HG03064 (cell line): ENCODE data around the gene GRAP2.
"Not testable (repeated sequence)": the region's sequence is repeated elsewhere in the genome, so short reads cannot be mapped to it uniquely, and the experiment has no call there.

ENCODE experiments used
- ATAC-seq: cut with Tn5 transposase; IDR thresholded peaks from one replicate; pipeline ENCODE4 v1.9.1; 2021; ENCODE audit warnings: low read depth; ENCODE audit not compliant: unreplicated experiment

Gene GRAP2

DNA sequence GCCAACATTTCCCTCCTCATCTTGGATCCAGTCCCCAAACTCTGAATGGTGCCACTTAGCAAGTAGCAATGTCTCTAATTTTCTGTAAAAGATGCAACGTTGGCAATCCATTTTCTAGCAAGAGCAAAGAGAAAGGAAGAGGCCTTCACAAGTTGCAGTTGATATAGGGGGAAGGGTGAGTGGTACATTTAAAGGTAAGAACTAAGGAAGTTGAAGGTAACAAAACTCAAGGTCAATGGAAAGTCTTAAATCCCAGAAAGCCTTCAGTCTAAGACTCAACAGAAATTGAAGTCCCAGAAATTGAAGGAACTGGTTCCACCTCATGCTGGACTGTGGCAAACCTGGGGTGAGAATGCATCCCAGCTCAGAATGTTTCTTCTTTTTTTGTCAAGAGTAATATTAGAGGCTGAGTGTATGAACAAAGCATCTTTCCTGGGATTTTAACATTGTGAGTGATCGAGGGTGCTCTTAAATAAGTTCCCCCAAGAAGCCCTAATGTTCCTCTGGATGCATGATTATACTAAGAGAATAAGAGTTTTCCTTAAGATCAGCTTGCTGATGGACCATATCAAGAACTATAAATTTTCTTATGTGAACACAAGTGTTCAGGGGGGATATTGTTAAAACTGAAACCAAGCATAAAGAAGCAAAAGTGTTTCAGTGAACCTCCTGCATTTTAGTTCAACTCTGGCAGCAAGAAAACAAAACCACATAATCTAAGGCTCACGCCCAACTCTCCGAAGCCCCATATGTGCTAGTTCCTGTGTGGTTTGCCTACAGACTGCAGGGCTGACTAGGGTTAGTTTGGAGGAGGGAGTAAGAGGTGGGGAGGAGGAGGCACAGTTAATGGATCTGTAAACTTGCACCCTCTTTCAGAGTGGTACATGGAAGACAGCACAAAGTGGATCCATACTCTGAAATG, at the start of gene GRAP2:
Gene GRAP2 (plus strand): TSS at position 779 of the 922 bp plus-strand sequence. CDS start 46,023 bp downstream, outside the sequence.
- ATAC-seq, result peak; percentile 46

DNA sequence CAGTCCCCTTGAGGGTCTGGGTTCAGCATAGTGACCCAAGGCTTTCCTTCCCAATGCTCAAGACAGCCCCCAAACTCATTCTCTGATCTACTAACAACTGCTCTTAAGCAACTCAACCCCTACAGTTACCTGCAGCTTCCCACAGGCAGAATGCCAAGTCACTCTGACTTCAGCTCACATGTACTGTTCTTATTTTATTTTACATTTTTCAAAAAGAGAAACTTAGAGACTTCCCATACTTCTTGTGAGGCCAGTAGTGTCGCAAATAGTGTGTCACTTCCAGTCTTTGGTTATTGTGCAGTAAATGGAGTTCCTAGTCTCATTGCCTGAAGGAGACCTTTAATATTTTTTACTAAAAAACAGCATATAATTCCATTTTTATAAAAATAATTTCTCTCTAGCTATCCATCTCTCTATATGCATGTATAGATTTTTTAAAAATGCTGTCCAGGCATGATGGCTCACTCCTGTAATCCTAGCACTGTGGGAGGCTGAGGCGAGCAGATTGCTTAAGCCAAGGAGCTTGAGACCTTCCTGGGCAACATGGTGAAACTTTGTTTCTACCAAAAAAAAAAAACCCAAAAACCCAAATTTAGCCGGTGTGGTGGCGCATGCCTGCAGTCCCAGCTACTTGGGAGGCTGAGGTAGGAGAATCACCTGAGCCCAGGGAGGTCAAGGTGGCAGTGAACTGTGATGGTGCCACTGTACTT, 49.1 kb upstream of the GRAP2 start:
- ATAC-seq, result no peak

DNA sequence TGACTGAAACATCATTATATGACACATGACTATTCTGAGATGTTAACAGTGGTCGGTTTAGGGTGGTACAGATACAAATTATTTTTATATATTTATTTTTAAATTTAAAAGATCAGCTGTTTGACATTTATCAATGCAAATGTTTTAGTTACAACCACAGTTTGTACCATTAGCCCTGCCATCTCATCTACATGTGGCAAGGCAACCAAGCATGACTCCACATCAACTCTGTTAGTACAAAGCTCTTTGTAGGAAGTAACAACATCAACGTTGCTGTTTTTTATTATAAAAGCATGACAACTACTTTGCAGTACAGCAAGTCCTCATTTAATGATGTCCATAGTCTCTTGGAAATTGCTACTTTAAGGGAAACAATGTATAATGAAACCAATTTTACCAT, 48.1 kb upstream of the GRAP2 start:
- ATAC-seq, result no peak

DNA sequence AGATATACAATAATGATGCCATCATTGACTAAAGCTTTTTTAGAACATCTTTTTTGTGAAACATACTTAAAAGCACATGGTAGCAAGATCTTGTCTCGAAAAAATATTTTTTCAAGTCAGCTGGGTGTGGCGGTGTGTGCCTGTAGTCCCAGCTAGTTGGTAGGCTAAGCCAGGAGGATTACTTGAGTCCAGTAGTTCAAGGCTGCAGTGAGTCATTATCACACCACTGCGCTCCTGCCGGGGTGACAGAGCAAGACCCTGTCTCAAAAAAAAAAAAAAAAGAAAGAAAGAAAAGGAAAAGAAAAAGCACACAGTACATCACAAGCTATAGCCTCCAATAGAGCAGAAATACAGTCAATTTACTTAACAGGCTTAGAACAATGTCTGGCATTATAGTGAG, 44.3 kb upstream of the GRAP2 start:
- ATAC-seq, result no peak

DNA sequence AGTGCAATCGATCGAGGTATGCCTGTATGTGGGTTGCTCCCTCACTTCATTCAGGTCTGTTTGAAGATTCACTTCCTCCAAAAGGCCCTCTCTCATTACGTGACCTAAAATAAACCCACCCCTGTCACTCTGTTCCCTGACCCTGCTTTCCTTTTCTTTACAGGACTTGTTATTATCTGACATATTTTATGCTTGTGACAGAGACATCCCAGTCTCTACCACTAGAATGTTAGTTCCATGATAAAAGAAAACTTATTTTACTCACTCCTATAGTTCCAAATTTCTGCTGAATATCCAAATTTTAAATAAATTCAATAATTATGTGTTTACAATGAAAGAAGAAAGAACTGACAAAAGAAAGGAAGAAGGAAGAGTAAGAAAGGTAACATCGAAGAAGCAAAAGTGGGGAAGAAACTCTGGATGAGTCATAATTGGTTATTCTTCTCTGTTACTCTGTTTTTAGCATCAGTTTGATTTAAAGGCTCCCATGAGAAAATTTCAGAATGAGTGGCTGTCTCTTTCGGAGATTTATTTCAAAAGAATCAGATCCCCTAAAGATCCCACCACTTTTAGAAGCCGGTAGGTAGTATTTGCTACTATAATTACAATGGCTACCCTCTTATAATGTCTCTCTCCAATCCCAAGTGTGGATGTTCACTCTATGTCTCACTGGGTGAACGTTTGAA, 40.8 kb upstream of the GRAP2 start:
- ATAC-seq, result no peak

DNA sequence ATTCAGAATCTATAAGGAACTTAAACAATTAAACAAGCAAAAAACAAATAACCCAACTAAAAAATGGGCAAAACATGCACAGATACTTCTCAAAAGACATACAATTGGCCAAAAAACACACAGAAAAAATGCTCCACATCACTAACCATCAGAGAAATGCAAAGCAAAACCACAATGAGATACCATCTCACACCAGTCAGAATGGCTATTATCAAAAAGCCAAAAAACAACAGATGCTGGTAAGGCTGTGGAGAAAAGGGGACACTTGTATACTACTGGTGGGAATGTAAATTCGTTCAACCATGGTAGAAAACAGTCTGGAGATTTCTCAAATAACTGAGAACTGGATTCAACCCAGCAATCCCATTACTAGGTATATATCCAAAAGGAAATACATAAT, 32.1 kb upstream of the GRAP2 start:
- no peak for ATAC-seq

DNA sequence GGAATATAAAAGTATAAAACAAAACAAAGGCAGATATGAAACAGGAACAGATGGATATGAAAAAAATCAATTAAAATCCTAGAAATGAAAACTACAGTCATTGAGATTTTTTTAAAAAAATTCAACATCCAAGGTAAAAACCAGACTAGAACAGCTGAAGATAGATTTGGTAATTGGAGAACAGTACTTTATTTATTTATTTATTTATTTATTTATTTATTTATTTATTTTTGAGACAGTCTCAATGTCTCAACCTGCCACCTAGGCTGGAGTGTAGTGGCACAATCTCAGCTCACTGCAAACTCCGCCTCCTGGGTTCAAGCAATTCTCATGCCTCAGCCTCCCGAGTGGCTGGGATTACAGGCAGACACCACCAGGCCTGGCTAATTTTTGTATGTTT, 31.1 kb upstream of the GRAP2 start:
- not testable (repeated sequence) for ATAC-seq

DNA sequence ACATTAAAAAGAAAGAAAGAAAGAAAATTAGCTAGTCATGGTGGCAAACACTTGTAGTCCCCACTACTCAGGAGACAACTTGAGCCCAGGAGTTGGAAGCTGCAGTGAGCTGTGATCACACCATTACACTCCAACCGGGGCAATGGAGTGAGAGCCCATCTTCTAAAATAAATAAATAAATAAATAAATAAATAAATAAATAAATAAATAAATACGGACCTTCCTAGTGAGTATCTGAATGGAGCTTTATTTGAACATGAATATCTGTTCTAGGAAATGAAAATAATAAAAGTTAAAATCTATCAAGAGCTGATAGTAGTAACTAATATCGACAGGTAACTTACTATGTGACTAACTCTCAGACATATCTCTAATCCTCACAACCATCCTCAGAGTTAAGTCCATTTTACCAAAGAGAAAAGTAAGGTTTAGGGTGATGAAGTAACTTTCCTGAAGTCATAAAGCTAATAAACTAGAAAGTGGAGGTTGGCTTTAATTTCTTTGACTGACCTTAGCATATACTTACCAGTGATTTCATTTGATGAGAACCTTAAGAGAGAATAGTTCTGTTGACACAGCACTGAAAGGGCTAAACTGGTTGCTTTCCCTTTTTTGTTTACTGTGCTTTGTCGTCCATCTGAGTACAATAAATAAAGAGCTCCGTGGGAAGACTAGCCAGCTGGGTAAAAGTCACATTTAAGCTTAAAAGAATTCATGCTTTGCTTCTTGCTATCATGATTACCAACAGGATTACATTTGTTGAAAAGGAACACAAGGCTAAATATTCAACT, 29.7 kb upstream of the GRAP2 start:
- no peak for ATAC-seq

DNA sequence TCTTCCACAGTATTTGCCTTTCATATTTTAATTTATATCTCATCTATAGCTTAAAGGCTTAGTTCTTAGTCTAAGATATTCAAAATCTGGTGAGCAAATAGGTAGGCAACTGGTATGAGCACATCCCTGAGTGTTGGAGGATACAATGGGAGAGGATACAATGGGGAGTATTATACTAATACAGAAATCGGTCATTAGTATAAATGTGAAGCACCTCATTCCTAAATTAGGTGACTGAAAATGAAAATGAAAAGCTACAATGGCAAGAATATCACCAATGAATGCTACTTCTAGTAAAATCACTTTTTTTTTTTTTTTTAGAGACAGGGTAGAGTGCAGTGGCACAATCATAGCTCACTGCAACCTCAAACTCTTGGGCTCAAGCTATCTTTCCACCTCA, 28.3 kb upstream of the GRAP2 start:
- no peak for ATAC-seq

DNA sequence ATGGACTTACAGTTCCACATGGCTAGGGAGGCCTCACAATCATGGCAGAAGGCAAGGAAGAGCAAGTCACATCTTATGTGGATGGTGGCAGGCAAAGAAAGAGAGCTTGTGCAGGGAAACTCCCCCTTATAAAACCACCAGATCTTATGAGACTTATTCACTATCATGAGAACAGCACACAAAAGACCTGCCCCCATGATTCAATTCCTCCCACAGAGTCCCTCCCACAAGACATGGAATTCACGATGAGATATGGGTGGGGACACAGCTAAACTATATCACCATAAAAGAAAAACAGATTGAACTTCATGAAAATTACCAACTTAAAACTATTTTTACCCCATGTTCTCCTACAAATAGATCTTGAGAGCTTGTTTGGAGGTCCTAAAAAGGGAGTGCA, 26.9 kb upstream of the GRAP2 start:
- ATAC-seq, result no peak

DNA sequence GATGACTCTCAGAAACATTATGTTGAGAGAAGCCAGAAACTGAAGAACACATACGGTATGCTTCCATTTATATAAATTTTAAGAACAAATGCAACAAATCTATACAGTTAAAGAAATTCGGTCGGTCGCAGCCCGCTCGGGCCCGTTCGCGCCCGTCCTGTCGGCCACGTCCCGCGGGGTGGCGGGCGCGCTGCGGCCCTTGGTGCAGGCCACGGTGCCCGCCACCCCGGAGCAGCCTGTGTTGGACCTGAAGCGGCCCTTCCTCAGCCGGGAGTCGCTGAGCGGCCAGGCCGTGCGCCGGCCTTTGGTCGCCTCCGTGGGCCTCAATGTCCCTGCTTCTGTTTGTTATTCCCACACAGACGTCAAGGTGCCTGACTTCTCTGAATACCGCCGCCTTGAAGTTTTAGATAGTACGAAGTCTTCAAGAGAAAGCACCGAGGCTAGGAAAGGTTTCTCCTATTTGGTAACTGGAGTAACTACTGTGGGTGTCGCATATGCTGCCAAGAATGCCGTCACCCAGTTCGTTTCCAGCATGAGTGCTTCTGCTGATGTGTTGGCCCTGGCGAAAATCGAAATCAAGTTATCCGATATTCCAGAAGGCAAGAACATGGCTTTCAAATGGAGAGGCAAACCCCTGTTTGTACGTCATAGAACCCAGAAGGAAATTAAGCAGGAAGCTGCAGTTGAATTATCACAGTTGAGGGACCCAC, 25.6 kb upstream of the GRAP2 start:
- not testable (repeated sequence) for ATAC-seq

DNA sequence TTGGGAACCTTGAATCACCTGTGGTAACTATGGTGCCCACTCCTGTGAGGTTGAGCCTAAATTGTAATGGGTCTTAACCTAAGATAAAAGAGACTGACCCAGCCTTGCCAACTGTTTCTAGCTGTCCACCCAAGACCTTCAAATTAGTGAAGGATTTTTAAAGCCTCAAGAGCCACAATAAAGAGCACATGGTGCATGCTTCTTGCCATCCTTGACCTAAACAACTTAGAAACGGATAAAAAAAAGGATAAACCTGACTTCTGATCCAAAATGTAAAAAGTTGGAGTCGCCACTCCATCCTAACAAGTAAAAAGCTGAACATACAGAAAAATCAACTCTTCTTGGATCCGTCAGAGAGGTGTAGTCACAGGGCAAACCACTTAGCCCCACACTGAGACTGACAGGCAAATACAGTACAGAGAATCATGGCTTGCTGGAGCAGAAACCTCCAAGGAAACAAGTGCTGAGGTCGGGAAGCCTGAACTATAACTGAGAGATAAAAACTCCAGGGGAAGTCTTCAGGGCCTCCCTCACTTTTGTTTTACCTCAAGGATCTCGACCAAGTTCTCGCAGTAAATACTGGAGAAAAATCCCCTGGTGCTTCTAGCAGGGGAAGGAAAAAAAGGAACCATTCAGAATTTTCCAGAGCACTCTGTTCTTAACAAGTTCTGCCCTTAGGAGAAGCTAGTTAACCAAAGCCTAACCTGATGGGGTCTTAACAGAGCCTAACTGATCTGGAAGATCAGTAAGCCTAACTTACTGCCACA, 23.6 kb upstream of the GRAP2 start:
- ATAC-seq, result no peak

DNA sequence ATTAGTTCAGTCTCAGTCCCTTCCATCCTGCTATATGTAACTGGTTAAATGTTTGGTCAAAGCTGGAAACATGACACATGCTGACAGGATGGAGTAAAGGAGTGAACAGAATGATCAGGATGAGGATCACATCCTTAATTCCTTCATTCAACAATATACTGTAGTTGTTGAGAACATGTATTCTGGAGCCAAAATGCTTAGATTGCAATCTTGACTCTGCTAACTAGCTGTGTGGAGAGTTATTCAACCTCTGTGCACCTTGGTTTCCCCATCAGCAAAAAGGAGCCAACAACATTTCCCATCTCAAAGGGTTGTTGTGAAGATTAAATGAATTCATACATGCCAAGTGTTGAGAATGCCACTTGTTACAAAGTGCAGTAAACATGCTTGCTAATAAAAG, 20.2 kb upstream of the GRAP2 start:
- ATAC-seq, result no peak

DNA sequence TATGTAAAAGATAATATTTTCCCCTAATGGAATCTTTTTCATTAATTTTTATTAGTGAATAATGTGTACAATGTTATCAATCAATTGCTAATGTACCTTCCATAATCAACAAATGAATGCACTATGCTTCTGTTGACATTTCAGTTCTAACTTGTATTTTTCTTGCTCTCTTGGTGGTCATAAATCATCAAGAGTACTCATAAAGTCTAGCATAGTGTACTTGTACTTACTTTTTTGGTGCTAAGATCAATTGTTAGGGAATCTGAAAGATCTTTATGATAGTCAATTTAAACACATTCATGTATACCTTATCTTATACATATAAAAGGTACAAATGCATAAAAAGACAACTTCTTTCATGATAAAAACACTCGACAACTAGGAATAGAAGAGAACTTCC, 17.8 kb upstream of the GRAP2 start:
- ATAC-seq, result no peak

DNA sequence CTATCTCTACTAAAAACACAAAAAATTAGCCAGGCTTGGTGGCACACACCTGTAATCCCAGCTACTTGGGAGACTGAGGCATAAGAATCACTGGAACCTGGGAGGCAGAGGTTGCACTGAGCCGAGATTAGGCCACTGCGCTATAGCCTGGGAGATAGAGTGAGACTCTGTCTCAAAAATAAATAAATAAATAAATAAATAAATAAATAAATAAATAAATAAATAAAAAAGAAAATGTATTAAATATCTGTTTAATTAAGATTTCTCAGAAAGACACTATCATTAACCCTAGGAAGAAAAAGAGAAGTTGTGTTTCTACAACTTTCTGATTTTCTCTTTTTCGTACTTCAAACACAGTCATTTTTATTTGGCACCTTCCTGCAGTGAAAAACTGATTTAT, 11.0 kb upstream of the GRAP2 start:
- ATAC-seq, result not testable (repeated sequence)

DNA sequence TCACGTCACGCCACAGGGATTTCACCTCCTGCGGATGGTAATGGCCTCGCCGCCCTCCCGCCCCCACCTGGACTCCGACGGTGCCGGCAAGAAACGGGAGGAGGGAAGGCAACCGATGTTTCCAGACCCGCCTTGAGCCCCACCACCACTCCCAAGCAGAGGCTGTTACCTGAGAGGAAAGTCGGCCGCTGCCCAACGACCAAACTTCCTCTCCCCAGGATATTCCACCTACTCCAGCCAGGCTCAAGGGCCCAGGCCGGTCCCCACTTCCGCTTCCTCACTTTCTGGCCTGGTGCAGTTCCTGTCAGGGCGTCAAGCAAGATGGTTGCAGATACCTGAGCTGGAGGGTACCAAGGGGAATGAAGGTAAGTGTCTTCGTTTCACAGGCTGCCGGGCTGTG, 7.4 kb upstream of the GRAP2 start, which contains the start of gene ENTHD1:
Gene ENTHD1 (minus strand): TSS at position 235 of the 400 bp plus-strand sequence. CDS start 6,012 bp downstream, outside the sequence.
- ATAC-seq, result no peak

DNA sequence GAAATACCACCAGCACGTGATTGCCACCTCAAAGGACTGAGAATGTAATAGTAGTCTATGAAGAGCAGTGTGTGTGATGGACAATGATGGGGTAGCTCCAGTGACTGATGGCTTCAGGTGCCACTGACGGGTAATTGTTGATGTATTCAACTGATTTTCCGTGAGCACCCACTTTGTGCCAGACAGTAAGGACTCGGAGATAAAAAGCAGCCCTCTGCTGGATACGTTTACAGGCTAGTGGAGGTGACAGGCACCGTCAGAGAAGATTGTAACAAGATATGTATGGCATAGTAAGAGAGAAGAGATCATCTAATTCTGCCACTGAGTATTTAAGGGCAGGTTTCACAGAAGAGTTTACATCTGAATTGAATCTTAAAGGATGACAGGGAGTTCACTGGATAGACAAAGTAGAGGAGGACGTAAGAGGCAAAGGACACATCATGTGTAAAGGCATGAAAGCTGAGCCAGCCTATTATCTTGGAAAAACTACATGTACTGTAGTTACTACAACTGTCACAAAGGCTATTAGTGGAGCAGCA, 6.3 kb upstream of the GRAP2 start:
- ATAC-seq, result no peak

DNA sequence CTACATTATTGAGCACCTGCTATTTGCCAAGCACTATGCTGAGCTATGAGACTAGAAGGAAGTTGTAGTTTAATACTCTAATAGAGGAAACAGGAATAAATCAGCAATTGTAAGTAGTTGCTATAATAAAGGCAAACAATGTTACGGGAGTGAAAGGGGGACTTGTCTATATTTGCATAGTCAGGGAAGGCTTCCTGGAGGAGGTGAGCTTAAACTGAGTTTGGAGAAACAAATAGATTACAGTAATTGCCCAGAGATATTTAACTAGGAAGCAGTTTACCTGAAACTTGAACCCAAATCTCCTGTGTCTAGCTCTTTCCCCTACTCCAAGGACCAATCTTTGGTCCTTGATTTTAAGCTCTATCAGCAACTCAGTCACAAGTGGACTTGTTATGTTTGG, 5.2 kb upstream of the GRAP2 start:
- no peak for ATAC-seq
